ENCODE measurements around the gene SKAP1.

- TF ChIP-seq CTCF (IDR thresholded peaks at IDR 0.05): no peak
- no peak for TF ChIP-seq POLR2A (IDR thresholded peaks at IDR 0.05)
These were observed 3.9 kb downstream of the SKAP1 start for GRCh38 chr17:48426019-48426665.
